Measurements from ENCODE around the gene SDR42E2.

DNA sequence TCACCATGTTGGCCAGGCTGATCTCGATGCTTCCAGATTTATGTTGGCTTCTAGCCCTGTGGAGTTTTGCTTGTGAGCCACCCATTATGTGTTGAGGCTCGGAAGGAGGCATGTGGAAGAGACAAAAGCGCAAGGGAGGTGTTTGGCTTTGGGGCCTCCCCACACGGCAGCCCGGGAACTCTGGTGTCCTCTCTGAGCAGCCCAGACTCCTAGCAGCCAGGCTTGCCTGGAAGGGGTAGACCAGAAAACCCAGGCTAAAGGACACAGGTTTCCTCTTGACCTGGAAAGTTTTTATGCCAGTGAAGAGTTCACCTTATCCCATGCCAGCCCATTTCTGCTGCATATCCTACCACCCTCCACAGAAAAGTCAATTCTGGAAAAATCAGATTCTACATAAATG lies 21.0 kb downstream of the SDR42E2 start:
- no peak for TF ChIP-seq POLR2A (IDR thresholded peaks at IDR 0.05; ENCODE audit: low read depth, low read length)
- no peak for TF ChIP-seq TAF1 (IDR thresholded peaks at IDR 0.05; ENCODE audit: low read depth, low read length)
- no peak for TF ChIP-seq POLR2AphosphoS5 (IDR thresholded peaks at IDR 0.05; ENCODE audit: low read depth, low read length)
- no peak for TF ChIP-seq POU2F2 (IDR thresholded peaks at IDR 0.05; ENCODE audit: low read depth, low read length)
- TF ChIP-seq SPI1 (IDR thresholded peaks at IDR 0.05; ENCODE audit: low read depth, low read length): no peak
